ENCODE results near the gene TTC7B. TPM values are rescaled to one million over a fixed set of nuclear protein-coding genes. Genes with fewer than 3 reads are reported as not detected.

TTC7B gene
- total and polyA plus RNA-seq, 2 donors (not counting 3 experiments of a cell fraction or from before 2014, with no cell fraction given) = 46.8 to 76.5 TPM

DNA sequence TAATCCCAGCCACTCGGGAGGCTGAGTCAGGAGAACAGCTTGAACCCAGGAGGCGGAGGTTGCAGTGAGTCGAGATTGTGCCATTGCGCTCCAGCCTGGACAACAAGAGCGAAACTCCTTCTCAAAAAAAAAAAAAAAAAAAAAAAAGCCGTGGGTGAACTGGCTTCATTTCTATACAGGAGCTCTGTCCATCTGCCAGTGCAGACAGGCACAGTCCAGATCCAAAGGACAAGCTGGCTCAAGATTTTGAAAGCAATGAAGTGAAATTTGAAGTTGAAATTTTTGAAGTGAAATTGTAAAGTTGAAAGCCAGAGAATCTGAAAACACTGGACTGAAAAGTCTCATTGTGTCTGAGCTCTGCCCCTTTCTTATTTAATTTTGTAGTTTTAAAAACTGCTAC is 284.7 kb downstream of the TTC7B start:
- TF ChIP-seq EZH2 (IDR thresholded peaks at IDR 0.05; ENCODE audit: borderline replicate concordance, low read depth, low read length, severe bottlenecking) (no peak), GATA2 (IDR thresholded peaks at IDR 0.05; ENCODE audit: insufficient read depth, insufficient read length, low read depth, low read length) (no peak), JUN (IDR thresholded peaks at IDR 0.05; ENCODE audit: borderline replicate concordance, insufficient read depth, insufficient read length, low read depth) (no peak), POLR2A (IDR thresholded peaks at IDR 0.05; ENCODE audit: low read depth, low read length) (no peak)
- TF ChIP-seq, protein P1, sequence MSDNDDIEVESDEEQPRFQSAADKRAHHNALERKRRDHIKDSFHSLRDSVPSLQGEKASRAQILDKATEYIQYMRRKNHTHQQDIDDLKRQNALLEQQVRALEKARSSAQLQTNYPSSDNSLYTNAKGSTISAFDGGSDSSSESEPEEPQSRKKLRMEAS (IDR thresholded peaks at IDR 0.05; ENCODE audit: insufficient read depth, insufficient read length) = no peak
- TF ChIP-seq, protein P2, sequence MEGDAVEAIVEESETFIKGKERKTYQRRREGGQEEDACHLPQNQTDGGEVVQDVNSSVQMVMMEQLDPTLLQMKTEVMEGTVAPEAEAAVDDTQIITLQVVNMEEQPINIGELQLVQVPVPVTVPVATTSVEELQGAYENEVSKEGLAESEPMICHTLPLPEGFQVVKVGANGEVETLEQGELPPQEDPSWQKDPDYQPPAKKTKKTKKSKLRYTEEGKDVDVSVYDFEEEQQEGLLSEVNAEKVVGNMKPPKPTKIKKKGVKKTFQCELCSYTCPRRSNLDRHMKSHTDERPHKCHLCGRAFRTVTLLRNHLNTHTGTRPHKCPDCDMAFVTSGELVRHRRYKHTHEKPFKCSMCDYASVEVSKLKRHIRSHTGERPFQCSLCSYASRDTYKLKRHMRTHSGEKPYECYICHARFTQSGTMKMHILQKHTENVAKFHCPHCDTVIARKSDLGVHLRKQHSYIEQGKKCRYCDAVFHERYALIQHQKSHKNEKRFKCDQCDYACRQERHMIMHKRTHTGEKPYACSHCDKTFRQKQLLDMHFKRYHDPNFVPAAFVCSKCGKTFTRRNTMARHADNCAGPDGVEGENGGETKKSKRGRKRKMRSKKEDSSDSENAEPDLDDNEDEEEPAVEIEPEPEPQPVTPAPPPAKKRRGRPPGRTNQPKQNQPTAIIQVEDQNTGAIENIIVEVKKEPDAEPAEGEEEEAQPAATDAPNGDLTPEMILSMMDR (IDR thresholded peaks at IDR 0.05; ENCODE audit: extremely low read depth in 1 of 2, insufficient read depth in 1 of 2, low read depth in 1 of 2, low read length in 2 of 2) = no peak
- H3K4me1 ChIP-seq (ENCODE audit: control insufficient read depth, extremely low read depth, insufficient read depth, low read length) = peaks cover 9% of the 10 kb centered on the region
- H2AFZ ChIP-seq (ENCODE audit: low read depth, low read length) = no peak overlapping the region
- FAIRE-seq (no peak), DNase-seq (ENCODE audit: low read depth, low spot score) (no peak)
- ChIA-PET CTCF (interaction anchor here (0.6 to 1.0 kb wide), 3 partner anchors 132 to 382 kb away, joined by 3 to 8 read pairs (median 4); no protein-coding TSS in a partner anchor), POLR2A (no interaction called here)
- H3K27ac ChIP-seq (ENCODE audit: insufficient read depth, low read depth, low read length) = no peak overlapping the region
- H3K4me3 ChIP-seq (replicated peaks in 1 of 3; ENCODE audit: insufficient read depth in 1 of 3, low read depth in 1 of 3, low read length in 3 of 3) = no peak overlapping the region
- no peaks in the 10 kb centered on the region for H3K36me3 ChIP-seq (ENCODE audit: control insufficient read depth in 2 of 2, extremely low read depth in 1 of 2, insufficient read depth in 2 of 2, low read length in 2 of 2)
- H4K20me1 ChIP-seq (replicated peaks; ENCODE audit: control insufficient read depth, extremely low read depth, insufficient read depth, low read length) = no peaks in the 10 kb centered on the region
- intact Hi-C loops (cut with micrococcal nuclease) = no loop called here
- H3K9me3 ChIP-seq (replicated peaks; ENCODE audit: control insufficient read depth, insufficient read depth, low read length) = no peaks in the 10 kb centered on the region
- H3K79me2 ChIP-seq (ENCODE audit: control insufficient read depth, insufficient read depth, low read length) = no peaks in the 10 kb centered on the region
- no peaks in the 10 kb centered on the region for H3K9me1 ChIP-seq (replicated peaks; ENCODE audit: control insufficient read depth, extremely low read depth, insufficient read depth, low read length)
- dilution Hi-C loops (cut with MboI; ENCODE audit: extremely low pct_ligation_motif_present, low sequenced_read_pairs) = no loop called here
- no TSS peak for BruUV-seq (replicated peaks)
- no peak overlapping the region for H3K4me2 ChIP-seq (ENCODE audit: insufficient read depth, low read length)
- H3K9ac ChIP-seq (replicated peaks; ENCODE audit: extremely low read depth, insufficient read depth, low read length) = no peak overlapping the region
- H3K27me3 ChIP-seq (ENCODE audit: control insufficient read depth in 2 of 2, insufficient read depth in 2 of 2, low read length in 2 of 2) = no peaks in the 10 kb centered on the region

DNA sequence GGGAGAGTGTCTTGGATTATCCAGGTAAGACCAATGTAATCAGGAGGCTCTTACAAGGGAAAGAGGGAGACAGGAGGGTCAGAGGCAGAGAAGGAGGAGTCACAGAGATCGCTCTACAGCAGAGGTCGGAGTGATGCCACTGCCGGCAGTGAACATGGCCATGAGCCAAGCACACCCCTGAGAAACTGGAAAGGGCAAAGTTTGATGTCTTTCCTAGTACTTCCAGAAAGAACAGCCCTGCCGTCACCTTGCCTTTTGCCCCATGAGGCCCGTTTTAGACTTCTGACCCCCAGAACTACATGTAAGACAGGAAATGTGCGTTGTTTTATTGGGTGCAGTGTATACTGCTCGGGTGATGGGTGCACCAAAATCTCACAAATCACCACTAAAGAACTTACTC is 285.7 kb downstream of the TTC7B start:
- DNase-seq (ENCODE audit: low read depth, low spot score) = no peak
- FAIRE-seq = no peak
- H3K27me3 ChIP-seq (ENCODE audit: control insufficient read depth in 2 of 2, insufficient read depth in 2 of 2, low read length in 2 of 2) = no peaks in the 10 kb centered on the region
- CTCF ChIA-PET = no interaction called here
- no peaks in the 10 kb centered on the region for H3K9me1 ChIP-seq (replicated peaks; ENCODE audit: control insufficient read depth, extremely low read depth, insufficient read depth, low read length)
- no TSS peak for BruUV-seq (replicated peaks)
- H3K27ac ChIP-seq (ENCODE audit: insufficient read depth, low read depth, low read length) = no peak overlapping the region
- H3K36me3 ChIP-seq (ENCODE audit: control insufficient read depth in 2 of 2, extremely low read depth in 1 of 2, insufficient read depth in 2 of 2, low read length in 2 of 2) = no peaks in the 10 kb centered on the region
- dilution Hi-C loops (cut with MboI; ENCODE audit: extremely low pct_ligation_motif_present, low sequenced_read_pairs) (no loop called here), intact Hi-C loops (cut with micrococcal nuclease) (no loop called here)
- TF ChIP-seq FOS (IDR thresholded peaks at IDR 0.05; ENCODE audit: borderline replicate concordance, insufficient read depth, low read length) (no peak), JUN (IDR thresholded peaks at IDR 0.05; ENCODE audit: borderline replicate concordance, insufficient read depth, insufficient read length, low read depth) (no peak), GATA2 (IDR thresholded peaks at IDR 0.05; ENCODE audit: insufficient read depth, insufficient read length, low read depth, low read length) (no peak), POLR2AphosphoS5 (IDR thresholded peaks at IDR 0.05; ENCODE audit: insufficient read depth, low read depth, low read length) (no peak), EZH2 (IDR thresholded peaks at IDR 0.05; ENCODE audit: borderline replicate concordance, low read depth, low read length, severe bottlenecking) (no peak), POLR2A (IDR thresholded peaks at IDR 0.05; ENCODE audit: low read depth, low read length) (no peak), MYC (IDR thresholded peaks at IDR 0.05; ENCODE audit: low read depth, low read length) (no peak)
- TF ChIP-seq, protein P2 (IDR thresholded peaks at IDR 0.05; ENCODE audit: extremely low read depth in 1 of 2, insufficient read depth in 1 of 2, low read depth in 1 of 2, low read length in 2 of 2) = no peak
- TF ChIP-seq, protein P1 (IDR thresholded peaks at IDR 0.05; ENCODE audit: insufficient read depth, insufficient read length) = no peak
- peaks cover 9% of the 10 kb centered on the region for H3K4me1 ChIP-seq (ENCODE audit: control insufficient read depth, extremely low read depth, insufficient read depth, low read length)
- no peaks in the 10 kb centered on the region for H3K9me3 ChIP-seq (replicated peaks; ENCODE audit: control insufficient read depth, insufficient read depth, low read length)
- H3K4me2 ChIP-seq (ENCODE audit: insufficient read depth, low read length) = no peak overlapping the region
- no peaks in the 10 kb centered on the region for H3K79me2 ChIP-seq (ENCODE audit: control insufficient read depth, insufficient read depth, low read length)
- no peaks in the 10 kb centered on the region for H4K20me1 ChIP-seq (replicated peaks; ENCODE audit: control insufficient read depth, extremely low read depth, insufficient read depth, low read length)
- POLR2A ChIA-PET = no interaction called here
- H2AFZ ChIP-seq (ENCODE audit: low read depth, low read length) = no peak overlapping the region
- no peak overlapping the region for H3K9ac ChIP-seq (replicated peaks; ENCODE audit: extremely low read depth, insufficient read depth, low read length)
- H3K4me3 ChIP-seq (replicated peaks in 1 of 3; ENCODE audit: insufficient read depth in 1 of 3, low read depth in 1 of 3, low read length in 3 of 3) = no peak overlapping the region

All from endothelial cell of umbilical vein (primary cell).